Right ventricle myocardium superior (tissue), 1 donor: ENCODE measurements around the gene CNDP1. TPM values are rescaled to one million over a fixed set of nuclear protein-coding genes. Genes with fewer than 3 reads are reported as not detected.
A peak's percentile ranks its signal among the peaks of the same experiment; 100 is the strongest.
"Not testable (repeated sequence)": the region's sequence is repeated elsewhere in the genome, so short reads cannot be mapped to it uniquely, and the experiment has no call there.

Source experiments
- ATAC-seq: fragments of 200-7000 bp; cut with Tn5 transposase; one replicate; pipeline ENCODE4 v1.9.1; 2020; ENCODE audit warnings: mild to moderate bottlenecking; ENCODE audit not compliant: poor library complexity
- DNase-seq: peaks from one replicate; pipeline ENCODE4 v3.0.0-alpha.2; 2020
- intact Hi-C: fragments of 100-400 bp; cut with DNase I; formaldehyde crosslinking; loops from one replicate; pipeline ENCODE4 v1.11.2; 2022
- total RNA-seq: library from RNA; stranded (reverse); fragmentation: NEBNext Ultra II Directional; extraction: Animal tissue kit (Norgen Biotek cat#: 25700); gene quantifications from one replicate; pipeline ENCODE4 v1.2.1, GENCODE V29; 2021
- donor health status: DM: no; HTN: yes; CAD: no; lungs with severe emphysema.

The CNDP1 gene
- total RNA-seq, 1 donor from 2014 or later: not detected

- no peak for ATAC-seq
- intact Hi-C loops: no loop called here
- no peak for DNase-seq
Measured at GRCh38 chr18:74562131-74562730, 27.9 kb downstream of the CNDP1 start.

DNA sequence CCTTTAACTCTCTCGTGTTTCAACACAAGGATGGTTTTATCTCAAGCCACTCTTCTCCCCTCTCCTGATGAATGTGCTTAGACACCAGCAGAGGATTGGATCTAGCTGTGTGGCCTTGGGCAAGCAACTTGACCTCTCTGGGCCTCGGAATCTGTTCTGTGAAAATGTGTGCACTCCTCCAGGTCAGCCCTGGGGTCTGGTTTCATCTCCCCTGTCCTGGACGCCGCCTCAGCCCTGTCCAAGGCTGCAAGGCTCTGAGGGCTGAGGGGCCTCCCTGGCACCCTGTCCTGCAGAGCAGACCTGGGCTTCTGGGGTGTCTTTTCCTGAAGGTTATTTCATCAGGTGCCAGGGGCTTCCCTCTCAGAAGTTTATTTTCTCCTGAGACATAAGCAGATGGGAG is 28.5 kb downstream of the CNDP1 start:
- DNase-seq (no peak), ATAC-seq (no peak)
- intact Hi-C loops: no loop called here

DNA sequence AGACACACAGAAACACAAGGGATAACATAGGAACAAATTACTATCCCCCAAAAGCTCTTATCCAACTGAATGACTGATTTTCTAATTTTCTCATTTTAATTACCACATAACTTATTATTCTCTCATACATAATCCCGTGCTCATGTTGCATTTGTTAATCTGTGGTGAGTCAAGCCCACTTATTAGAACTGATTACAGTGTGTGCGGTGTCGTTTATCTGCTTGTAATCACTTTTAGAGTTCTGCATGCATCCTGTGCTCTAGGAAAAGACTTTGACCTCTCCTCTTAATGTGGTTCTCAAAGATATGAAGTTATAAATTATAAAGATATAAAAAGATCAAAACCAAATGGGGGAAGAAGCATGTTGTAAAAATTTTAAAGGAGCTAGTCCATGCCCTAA is 29.7 kb downstream of the CNDP1 start:
- ATAC-seq (no peak), DNase-seq (no peak)
- intact Hi-C loops: no loop called here

- ATAC-seq, intact Hi-C loops, DNase-seq: not testable (repeated sequence)
Measured at GRCh38 chr18:74565164-74565563, 30.9 kb downstream of the CNDP1 start.

- ATAC-seq, DNase-seq, intact Hi-C loops: not testable (repeated sequence)
Measured at GRCh38 chr18:74565993-74566392, 31.7 kb downstream of the CNDP1 start.

DNA sequence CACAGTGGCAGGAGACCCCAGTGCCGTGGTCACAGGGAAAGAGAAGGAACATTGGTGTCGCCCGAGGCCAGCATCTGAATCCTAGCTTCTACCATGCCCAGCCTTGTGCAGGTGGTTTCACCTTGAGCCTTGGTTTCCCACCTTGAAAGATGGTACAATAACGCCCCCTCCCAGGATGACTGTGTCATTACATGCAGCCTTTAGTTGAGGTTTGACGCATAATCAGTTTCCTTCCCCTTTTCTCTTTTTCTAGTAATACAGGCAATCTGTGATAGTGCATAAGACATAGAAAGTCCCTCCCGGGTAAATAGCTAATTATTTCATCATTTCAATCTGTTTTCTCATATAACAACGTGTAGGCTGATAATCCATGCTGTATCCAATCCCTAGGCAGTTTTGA is 33.5 kb downstream of the CNDP1 start:
- DNase-seq (no peak), ATAC-seq (no peak)
- intact Hi-C loops: no loop called here

GRCh38 chr18:74569401-74569800 is 35.1 kb downstream of the CNDP1 start:
- intact Hi-C loops: no loop called here
- DNase-seq (no peak), ATAC-seq (peak; percentile 44)

DNA sequence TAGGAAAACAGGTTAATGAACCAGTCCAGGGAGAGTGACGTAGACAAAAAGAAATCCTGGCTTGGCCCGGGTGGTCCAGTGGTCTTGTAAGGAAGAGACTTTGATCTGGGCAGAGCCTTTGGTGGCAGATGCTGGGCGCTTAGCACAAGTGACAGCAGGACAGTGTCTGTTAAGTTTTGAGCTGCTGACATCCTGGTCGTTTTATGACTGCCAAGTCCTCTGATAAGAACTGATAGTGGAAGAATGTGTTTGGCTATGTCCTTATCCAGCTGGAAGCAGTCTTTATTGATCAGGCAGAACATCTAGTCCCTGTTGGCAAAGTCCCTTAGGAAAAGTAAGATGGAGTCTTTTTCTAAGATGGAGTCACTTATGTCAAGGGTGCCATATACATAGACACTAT is 36.0 kb downstream of the CNDP1 start:
- intact Hi-C loops: no loop called here

GRCh38 chr18:74571895-74572680 is 37.8 kb downstream of the CNDP1 start:
- ATAC-seq (peak; percentile 67), DNase-seq (no peak)
- intact Hi-C loops: no loop called here

More for the DNA sequence above, 36.0 kb downstream of the CNDP1 start:
- no peak for DNase-seq
- ATAC-seq: peak; percentile 73

- DNase-seq: no peak
- no peak for ATAC-seq
- intact Hi-C loops: no loop called here
Measured at GRCh38 chr18:74573053-74573452, 38.8 kb downstream of the CNDP1 start.

GRCh38 chr18:74574916-74575315 is 40.6 kb downstream of the CNDP1 start:
- ATAC-seq: no peak
- no peak for DNase-seq
- intact Hi-C loops: no loop called here

DNA sequence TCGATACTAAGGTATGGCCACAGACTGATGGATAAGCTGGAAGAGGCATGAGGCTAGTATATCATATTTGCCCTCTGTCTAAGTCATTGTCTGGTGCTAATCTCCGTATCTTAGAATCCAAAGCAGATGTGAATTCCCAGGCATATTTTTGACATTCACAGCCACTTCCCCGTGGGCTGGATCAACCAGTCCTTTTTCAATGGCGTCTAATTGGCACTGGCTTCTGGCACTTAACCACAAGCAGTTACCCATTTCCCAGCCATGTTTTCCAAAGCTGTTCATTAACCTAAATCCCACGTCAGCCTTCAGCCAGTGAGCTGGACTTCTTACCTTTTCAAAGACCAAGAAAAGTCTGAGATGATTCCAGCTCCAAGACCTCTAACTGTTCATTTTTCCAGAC is 42.7 kb downstream of the CNDP1 start:
- DNase-seq (no peak), ATAC-seq (no peak)
- intact Hi-C loops: no loop called here

DNA sequence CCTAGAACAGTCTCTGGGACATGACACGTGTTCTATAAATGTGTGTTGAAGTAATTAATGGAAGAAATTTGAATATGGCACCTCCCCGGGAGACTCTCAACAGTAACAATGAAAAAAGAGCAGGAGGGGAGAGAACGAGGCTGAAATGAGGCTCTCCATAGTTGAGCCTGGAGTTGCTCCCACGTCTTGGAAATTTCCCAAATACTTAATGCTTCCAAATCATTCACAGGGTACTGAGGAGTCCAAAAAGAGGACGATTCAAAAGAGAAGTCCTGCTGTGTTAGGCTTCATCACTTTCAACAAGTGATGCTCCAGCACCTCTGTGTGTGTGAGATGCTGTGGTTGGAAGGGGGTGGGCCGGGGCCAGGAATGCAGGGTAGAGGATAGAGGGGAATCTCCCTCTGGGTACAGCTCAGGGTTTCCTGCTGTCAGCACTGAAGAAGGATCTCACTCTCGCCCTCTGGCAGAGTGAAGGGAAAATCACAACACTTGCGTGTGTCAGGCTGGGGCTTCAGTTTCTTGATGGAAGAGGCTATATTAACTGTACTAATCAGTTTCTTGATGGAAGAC is 45.3 kb downstream of the CNDP1 start:
- intact Hi-C loops: no loop called here
- DNase-seq (no peak), ATAC-seq (no peak)

DNA sequence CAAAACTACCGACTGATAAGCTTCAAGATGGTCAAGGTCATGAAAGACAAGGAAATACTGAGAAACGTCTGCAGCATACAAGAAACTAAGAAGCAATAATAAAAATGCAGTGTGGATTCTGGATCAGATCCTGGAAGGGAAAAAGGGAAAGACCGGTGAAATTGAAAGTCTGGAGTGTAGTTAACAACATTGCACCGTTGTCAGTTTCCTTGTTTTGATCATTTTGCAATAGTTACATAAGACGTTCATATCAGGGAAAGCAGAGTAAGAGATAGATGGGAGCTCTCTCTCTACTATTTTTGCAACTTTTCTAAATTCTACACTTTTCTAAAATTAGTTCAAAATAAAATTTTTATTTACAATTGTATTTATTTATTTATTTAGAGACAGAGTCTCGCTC is 48.3 kb downstream of the CNDP1 start:
- intact Hi-C loops: no loop called here
- ATAC-seq: no peak
- no peak for DNase-seq

DNA sequence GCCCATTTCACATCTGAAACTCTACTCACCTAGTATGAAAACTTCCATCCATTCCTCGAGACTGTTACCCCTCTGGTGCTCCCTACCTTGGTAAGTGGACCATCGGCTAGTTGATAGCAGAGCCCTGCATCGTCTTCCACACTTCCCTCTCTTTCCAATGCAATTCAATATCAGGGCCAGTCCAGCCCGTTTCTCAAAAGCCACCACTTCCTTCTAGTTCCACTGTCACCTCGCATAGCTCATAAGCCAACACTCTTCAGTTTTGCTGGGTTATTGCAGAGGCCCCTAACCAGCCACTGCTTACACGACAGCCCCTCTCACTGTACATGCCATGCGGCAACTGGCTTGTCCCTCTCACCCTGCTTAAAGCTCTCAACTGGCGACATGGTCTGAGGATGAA is 53.1 kb downstream of the CNDP1 start:
- intact Hi-C loops: no loop called here
- DNase-seq: no peak
- ATAC-seq: no peak

GRCh38 chr18:74589021-74589420 is 54.7 kb downstream of the CNDP1 start:
- intact Hi-C loops: no loop called here
- peak; percentile 64 for ATAC-seq

GRCh38 chr18:74589811-74590210 is 55.5 kb downstream of the CNDP1 start:
- peak; percentile 40 for ATAC-seq
- intact Hi-C loops: no loop called here
- no peak for DNase-seq

More at GRCh38 chr18:74589021-74589420, 54.7 kb downstream of the CNDP1 start:
- DNase-seq: no peak

DNA sequence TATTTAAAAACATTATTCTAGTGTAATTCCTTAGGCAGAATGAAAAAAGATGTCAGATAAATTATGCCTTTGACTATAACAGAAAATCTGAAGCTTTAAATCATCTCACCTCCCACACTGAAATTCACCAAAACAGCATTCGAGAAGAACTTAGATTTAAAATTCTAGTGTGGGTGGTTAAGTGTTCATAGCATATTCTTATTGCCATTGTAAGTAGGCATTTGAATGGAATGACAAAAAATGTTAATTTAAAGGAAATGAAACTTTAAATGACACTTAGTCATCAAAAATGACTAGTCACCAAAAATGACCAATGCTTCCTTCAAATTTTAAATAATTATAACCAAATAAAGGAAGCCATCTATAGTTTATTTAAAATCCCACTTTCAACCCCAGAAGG is 56.4 kb downstream of the CNDP1 start:
- intact Hi-C loops: no loop called here
- ATAC-seq: no peak
- no peak for DNase-seq

- intact Hi-C loops: no loop called here
- DNase-seq (no peak), ATAC-seq (no peak)
Measured at GRCh38 chr18:74595431-74595830, 61.1 kb downstream of the CNDP1 start.

DNA sequence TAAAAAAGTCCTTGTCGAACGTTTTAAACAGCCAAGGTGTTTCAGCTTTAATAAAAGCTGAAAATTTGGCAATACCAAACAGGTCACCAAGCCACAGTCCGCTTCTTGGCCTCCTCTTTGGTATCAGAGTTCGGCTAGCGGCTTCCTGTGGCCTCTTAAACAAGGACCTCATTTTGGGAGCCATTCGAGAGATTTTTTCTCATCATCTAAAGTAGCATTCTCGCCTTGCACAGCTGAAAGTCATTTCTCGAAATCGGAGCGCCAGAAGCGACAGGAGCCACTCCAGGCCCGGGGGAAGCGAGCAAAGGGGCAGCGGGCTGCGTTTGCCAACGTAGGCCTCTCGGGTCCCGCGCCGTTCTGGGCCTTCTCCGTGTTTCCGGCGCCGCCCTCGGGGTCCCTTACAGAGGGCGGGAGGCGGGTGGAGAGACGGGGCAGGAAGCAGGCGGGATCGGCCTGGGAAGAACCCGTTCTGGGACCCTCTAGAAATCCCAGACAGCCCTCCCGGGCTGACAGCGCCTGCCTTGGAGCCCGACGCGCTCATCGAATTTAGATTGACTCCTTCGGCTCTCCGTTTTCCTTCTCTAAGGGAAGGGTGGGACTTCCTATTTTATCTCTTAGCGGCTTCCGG is 62.8 kb downstream of the CNDP1 start:
- DNase-seq (peak; percentile 85), ATAC-seq (peak; percentile 72)
- intact Hi-C loops: no loop called here
